WTC11 (cell line): Measurements from ENCODE around the gene GPRIN2. TPM values are rescaled to one million over a fixed set of nuclear protein-coding genes. Genes with fewer than 3 reads are reported as not detected.
A peak's percentile ranks its signal among the peaks of the same experiment; 100 is the strongest.

Experiments used
- ATAC-seq: fragments of 200-7000 bp; cut with Tn5 transposase; 2 replicates; pipeline ENCODE4 v1.10.0; 2021; ENCODE audit warnings: mild to moderate bottlenecking, moderate library complexity
- CTCF ChIA-PET: fragments of 300-600 bp; sonication (Branson Sonifier 250); formaldehyde crosslinking; loops from one replicate; lab custom pipeline; 2021; ENCODE audit warnings: antibody characterized with exemption; lab: Charles Lee
- POLR2A ChIA-PET: fragments of 350-600 bp; sonication (Branson Sonifier 250); formaldehyde crosslinking; loops from one replicate; lab custom pipeline; 2021; ENCODE audit warnings: antibody characterized with exemption; lab: Charles Lee
- DNase-seq: peaks from one replicate; pipeline ENCODE4 v3.0.0; 2021; ENCODE audit warnings: low spot score
- H3K27ac Mint-ChIP-seq: 2 replicates; pipeline ENCODE4 v1.8.0; 2021; ENCODE audit warnings: mixed read lengths
- H3K27me3 Mint-ChIP-seq: 2 replicates; pipeline ENCODE4 v1.8.0; 2021; ENCODE audit warnings: low read depth, mild to moderate bottlenecking, moderate library complexity, mixed read lengths
- H3K36me3 Mint-ChIP-seq: 2 replicates; pipeline ENCODE4 v1.8.0; 2021; ENCODE audit warnings: mixed read lengths
- H3K4me1 Mint-ChIP-seq: 2 replicates; pipeline ENCODE4 v1.8.0; 2022; ENCODE audit warnings: mixed read lengths
- H3K4me3 Mint-ChIP-seq: 2 replicates; pipeline ENCODE4 v1.8.0; 2021; ENCODE audit warnings: mild to moderate bottlenecking, moderate library complexity, mixed read lengths
- H3K9me3 Mint-ChIP-seq: 2 replicates; pipeline ENCODE4 v1.8.0; 2021; ENCODE audit warnings: mixed read lengths
- ATF6 ChIP-seq: sonication (generic); formaldehyde crosslinking; IDR thresholded peaks from 2 replicates; pipeline ENCODE4 v1.8.1; 2023; ENCODE audit warnings: mild to moderate bottlenecking, missing genetic modification reagents
- E2F1 ChIP-seq: sonication (generic); formaldehyde crosslinking; IDR thresholded peaks from 2 replicates; pipeline ENCODE4 v1.8.0; 2022; ENCODE audit warnings: mild to moderate bottlenecking, missing genetic modification reagents
- EMX1 ChIP-seq: fragments of 250-450 bp; sonication (Bioruptor Pico); IDR thresholded peaks from 2 replicates; pipeline ENCODE4 v1.8.0; 2021; ENCODE audit warnings: mild to moderate bottlenecking
- JUN ChIP-seq: sonication (generic); formaldehyde crosslinking; IDR thresholded peaks from 2 replicates; pipeline ENCODE4 v1.8.0; 2023; ENCODE audit warnings: mild to moderate bottlenecking, missing genetic modification reagents
- USF1 ChIP-seq: sonication (generic); formaldehyde crosslinking; IDR thresholded peaks from 2 replicates; pipeline ENCODE4 v1.8.0; 2022; ENCODE audit warnings: mild to moderate bottlenecking, missing genetic modification reagents
- ZNF138 ChIP-seq: sonication (generic); formaldehyde crosslinking; conservative IDR thresholded peaks from 2 replicates; pipeline ENCODE4 v1.8.1; 2022; ENCODE audit warnings: mild to moderate bottlenecking, moderate library complexity, missing genetic modification reagents
- total RNA-seq: library from RNA; stranded (reverse); gene quantifications from 3 replicates; pipeline ENCODE4 v1.2.3, GENCODE V29; 2021
- TF ChIP-seq, protein P1 (sequence below): sonication (generic); formaldehyde crosslinking; IDR thresholded peaks from 2 replicates; pipeline ENCODE4 v1.8.1; 2022; ENCODE audit warnings: low read depth, missing genetic modification reagents, borderline replicate concordance
- TF ChIP-seq, protein P2 (sequence below): fragments of 200-600 bp; IDR thresholded peaks from 2 replicates; pipeline ENCODE4 v1.8.0; 2022; ENCODE audit warnings: antibody characterized with exemption
- TF ChIP-seq, protein P3 (sequence below): sonication (generic); formaldehyde crosslinking; IDR thresholded peaks from 2 replicates; pipeline ENCODE4 v1.8.1; 2023; ENCODE audit warnings: mild to moderate bottlenecking, missing genetic modification reagents, borderline replicate concordance

GPRIN2 gene
- total RNA-seq, 1 experiment from 2014 or later, result 17.5 TPM

GRCh38 chr10:46545861-46546590 is 10.4 kb downstream of the GPRIN2 start:
- CTCF ChIA-PET, result interaction anchor here (0.7 to 3.3 kb wide), 9 partner anchors 10 to 1230 kb away, joined by 3 to 40 read pairs (median 7); partner anchors contain the start of gene GPRIN2
- ATAC-seq, result no peak

GRCh38 chr10:46544989-46545791 is 11.3 kb downstream of the GPRIN2 start:
- POLR2A ChIA-PET, result interaction anchor here (0.8 to 2.0 kb wide), 2 partner anchors 8 to 12 kb away, joined by 4 to 5 read pairs; partner anchors contain the start of gene GPRIN2
- ATAC-seq, result peak; percentile 44
- Mint-ChIP-seq H3K4me1 (peaks cover 22% of the 10 kb centered on the region), H3K36me3 (no peaks in the 10 kb centered on the region), H3K27me3 (peaks cover 7% of the 10 kb centered on the region), H3K27ac (no peak overlapping the region), H3K9me3 (no peaks in the 10 kb centered on the region), H3K4me3 (no peak overlapping the region)
- peak; percentile 48 for DNase-seq
- CTCF ChIA-PET, result interaction anchor here (0.6 to 3.3 kb wide), 18 partner anchors 8 to 1570 kb away, joined by 3 to 40 read pairs (median 6); partner anchors contain the start of gene GPRIN2
- TF ChIP-seq, protein P1, sequence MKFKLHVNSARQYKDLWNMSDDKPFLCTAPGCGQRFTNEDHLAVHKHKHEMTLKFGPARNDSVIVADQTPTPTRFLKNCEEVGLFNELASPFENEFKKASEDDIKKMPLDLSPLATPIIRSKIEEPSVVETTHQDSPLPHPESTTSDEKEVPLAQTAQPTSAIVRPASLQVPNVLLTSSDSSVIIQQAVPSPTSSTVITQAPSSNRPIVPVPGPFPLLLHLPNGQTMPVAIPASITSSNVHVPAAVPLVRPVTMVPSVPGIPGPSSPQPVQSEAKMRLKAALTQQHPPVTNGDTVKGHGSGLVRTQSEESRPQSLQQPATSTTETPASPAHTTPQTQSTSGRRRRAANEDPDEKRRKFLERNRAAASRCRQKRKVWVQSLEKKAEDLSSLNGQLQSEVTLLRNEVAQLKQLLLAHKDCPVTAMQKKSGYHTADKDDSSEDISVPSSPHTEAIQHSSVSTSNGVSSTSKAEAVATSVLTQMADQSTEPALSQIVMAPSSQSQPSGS (CRISPR knock-in tag), result no peak
- no peak for TF ChIP-seq USF1 (CRISPR knock-in tag)
- no peak for TF ChIP-seq ATF6
- TF ChIP-seq, protein P2, sequence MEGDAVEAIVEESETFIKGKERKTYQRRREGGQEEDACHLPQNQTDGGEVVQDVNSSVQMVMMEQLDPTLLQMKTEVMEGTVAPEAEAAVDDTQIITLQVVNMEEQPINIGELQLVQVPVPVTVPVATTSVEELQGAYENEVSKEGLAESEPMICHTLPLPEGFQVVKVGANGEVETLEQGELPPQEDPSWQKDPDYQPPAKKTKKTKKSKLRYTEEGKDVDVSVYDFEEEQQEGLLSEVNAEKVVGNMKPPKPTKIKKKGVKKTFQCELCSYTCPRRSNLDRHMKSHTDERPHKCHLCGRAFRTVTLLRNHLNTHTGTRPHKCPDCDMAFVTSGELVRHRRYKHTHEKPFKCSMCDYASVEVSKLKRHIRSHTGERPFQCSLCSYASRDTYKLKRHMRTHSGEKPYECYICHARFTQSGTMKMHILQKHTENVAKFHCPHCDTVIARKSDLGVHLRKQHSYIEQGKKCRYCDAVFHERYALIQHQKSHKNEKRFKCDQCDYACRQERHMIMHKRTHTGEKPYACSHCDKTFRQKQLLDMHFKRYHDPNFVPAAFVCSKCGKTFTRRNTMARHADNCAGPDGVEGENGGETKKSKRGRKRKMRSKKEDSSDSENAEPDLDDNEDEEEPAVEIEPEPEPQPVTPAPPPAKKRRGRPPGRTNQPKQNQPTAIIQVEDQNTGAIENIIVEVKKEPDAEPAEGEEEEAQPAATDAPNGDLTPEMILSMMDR, result peak; percentile 41; the same call in 1 of the 2 replicates
- no peak for TF ChIP-seq JUN (CRISPR knock-in tag)

More at GRCh38 chr10:46545861-46546590, 10.4 kb downstream of the GPRIN2 start:
- peaks cover 14% of the 10 kb centered on the region for H3K4me1 Mint-ChIP-seq
- no peak for TF ChIP-seq ZNF138 (CRISPR knock-in tag)
- no peak for TF ChIP-seq E2F1 (CRISPR knock-in tag)
- TF ChIP-seq, protein P3, sequence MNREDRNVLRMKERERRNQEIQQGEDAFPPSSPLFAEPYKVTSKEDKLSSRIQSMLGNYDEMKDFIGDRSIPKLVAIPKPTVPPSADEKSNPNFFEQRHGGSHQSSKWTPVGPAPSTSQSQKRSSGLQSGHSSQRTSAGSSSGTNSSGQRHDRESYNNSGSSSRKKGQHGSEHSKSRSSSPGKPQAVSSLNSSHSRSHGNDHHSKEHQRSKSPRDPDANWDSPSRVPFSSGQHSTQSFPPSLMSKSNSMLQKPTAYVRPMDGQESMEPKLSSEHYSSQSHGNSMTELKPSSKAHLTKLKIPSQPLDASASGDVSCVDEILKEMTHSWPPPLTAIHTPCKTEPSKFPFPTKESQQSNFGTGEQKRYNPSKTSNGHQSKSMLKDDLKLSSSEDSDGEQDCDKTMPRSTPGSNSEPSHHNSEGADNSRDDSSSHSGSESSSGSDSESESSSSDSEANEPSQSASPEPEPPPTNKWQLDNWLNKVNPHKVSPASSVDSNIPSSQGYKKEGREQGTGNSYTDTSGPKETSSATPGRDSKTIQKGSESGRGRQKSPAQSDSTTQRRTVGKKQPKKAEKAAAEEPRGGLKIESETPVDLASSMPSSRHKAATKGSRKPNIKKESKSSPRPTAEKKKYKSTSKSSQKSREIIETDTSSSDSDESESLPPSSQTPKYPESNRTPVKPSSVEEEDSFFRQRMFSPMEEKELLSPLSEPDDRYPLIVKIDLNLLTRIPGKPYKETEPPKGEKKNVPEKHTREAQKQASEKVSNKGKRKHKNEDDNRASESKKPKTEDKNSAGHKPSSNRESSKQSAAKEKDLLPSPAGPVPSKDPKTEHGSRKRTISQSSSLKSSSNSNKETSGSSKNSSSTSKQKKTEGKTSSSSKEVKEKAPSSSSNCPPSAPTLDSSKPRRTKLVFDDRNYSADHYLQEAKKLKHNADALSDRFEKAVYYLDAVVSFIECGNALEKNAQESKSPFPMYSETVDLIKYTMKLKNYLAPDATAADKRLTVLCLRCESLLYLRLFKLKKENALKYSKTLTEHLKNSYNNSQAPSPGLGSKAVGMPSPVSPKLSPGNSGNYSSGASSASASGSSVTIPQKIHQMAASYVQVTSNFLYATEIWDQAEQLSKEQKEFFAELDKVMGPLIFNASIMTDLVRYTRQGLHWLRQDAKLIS (CRISPR knock-in tag), result no peak
- TF ChIP-seq EMX1, result peak; percentile 79; the same call in 1 of the 2 replicates
- peak; percentile 7 for DNase-seq
- H3K9me3 Mint-ChIP-seq, result no peaks in the 10 kb centered on the region
- no peaks in the 10 kb centered on the region; the same call in 1 of the 2 replicates for H3K27me3 Mint-ChIP-seq
- no peaks in the 10 kb centered on the region for H3K36me3 Mint-ChIP-seq
- no peak overlapping the region for H3K27ac Mint-ChIP-seq
- no peak overlapping the region for H3K4me3 Mint-ChIP-seq
- POLR2A ChIA-PET, result interaction anchor here (2.0 kb wide), 1 partner anchor 11 kb away, joined by 5 read pairs; the partner anchor contains the start of gene GPRIN2
